CD4-positive, alpha-beta T cell treated with Interleukin-2 at 100 ng/mL for 4 hours (primary cell): ENCODE results near the gene SLC17A7.
"Not testable (repeated sequence)": the region's sequence is repeated elsewhere in the genome, so short reads cannot be mapped to it uniquely, and the experiment has no call there.

Experiments used
- DNase-seq: peaks from one replicate; pipeline ENCODE4 v3.0.0-alpha.2; 2020; ENCODE audit warnings: low spot score

The SLC17A7 gene

DNA sequence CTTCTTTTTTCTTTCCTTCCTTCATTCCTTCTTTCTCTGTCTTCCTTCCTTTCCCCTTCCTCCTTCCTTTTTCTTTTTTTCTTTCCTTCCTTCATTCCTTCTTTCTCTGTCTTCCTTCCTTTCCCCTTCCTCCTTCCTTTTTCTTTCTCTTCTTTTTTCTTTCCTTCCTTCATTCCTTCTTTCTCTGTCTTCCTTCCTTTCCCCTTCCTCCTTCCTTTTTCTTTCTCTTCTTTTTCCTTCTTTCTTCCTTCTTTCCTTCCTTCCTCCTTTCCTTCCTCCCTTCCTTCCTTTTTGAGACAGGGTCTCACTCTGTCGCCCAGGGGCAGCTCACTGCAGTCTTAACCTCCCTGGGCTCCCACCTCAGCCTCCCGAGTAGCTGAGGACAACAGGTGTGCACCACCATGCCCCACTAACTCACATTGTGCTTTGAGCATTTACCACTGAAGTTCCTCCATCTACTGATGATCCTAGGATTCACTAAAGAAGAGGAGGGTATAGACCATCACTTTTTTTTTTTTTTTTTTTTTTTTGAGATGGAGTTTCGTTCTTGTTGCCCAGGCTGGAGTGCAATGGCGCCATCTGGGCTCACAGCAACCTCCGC is 2.9 kb upstream of the SLC17A7 start:
- not testable (repeated sequence) for DNase-seq

DNA sequence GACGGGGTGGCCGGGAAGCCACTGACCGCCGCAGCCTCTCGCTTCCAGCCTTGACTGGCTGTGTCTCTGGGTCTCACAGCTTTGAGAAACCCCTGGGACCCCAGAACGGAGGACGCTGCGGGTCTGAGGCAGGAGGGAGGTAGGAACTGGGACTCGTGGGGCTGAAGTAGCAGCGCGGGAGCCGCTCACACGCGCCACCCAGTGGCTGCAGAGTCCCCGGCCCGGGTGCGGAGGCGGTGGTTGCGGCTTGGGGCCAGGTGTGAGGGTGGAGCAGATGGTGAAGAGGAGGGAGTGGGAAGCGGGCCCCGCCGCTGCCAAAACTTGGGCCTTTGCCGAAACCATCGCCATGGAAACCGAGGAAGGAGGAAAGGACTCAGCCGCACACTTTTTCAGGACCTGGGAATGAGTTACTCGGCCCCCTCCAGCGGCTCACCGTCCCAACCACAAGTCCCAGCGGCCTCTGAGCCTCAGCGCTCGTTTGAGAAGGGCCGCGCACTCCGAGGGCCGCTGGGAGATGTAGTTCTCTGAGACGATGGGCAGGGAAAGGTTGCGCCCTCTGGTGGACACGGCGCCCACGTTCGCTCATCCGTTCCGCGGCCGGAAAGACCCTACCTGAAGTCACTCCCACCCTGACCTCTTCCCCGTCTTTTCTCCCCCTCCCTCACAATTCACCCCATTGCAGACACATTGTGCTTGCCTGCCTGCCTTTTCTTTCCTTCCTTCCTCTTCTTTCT is 2.2 kb upstream of the SLC17A7 start:
- DNase-seq = peak; percentile 93

DNA sequence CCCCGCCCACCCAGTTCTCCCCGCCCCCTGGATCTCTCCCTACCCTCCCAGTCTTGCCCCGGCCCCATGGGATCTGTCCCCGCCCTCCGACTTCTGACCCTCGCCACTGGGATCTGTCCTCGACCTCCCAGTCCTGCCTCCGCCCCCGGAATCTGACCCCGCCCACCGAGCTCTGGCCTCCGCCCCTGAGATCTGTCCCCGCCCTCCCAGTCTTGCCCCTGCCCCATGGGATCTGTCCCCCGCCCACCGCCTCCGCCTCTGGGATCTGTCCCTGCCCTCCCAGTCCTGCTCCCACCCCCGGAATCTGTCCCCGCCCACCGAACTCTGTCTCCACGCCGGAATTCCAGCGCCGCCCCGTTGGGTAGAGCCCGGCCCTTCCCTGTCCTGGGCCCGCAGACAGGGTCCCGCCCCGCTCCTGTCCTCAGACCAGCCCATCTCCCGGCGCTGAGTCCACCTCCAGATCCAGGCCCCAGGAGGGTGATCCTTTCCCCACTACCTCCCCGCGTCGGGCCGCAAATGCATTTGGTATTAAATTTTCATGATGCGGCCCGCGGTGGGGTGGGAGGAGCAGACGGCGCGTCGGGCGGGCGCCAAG is 1.5 kb upstream of the SLC17A7 start:
- peak; percentile 37 for DNase-seq

DNA sequence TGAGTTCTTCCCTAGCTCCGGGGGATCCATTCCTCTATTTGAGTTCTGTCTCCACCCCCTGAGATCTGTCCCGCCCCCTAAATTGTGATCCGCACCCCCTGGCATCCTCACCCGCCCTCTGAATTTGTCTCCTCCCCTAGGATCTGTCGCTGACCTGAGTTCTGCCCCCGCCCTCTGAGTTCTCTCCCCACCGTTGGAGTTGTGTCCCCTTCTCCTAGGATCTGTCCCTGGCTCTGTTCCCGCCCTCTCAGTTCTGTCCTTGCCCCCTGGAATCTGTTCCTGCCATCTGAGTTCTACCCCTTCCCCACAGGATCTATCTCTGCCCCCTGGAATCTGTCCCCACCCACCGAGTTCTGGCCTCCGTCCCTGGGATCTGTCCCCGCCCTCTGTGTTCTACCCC is 1.0 kb upstream of the SLC17A7 start:
- no peak for DNase-seq

DNA sequence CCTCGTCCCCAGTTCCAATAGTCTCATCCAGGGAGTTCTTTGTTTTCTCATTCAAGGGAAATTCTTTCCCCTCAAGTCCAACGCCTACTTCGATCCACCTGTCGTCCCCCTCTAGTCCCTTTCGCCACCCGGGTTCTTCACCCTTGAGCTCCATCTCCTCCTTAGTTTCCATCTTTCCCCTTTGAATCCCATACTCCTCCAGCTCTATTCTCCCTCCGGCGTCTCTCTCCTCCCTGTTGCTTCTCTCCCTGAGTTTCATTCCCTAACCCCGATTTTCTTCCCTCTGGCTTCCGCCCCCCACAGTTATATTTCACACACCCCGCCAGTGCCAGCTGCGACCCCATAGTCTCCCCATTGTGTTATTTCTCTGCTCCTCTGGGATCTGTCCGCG is 628 bp upstream of the SLC17A7 start:
- no peak for DNase-seq

DNA sequence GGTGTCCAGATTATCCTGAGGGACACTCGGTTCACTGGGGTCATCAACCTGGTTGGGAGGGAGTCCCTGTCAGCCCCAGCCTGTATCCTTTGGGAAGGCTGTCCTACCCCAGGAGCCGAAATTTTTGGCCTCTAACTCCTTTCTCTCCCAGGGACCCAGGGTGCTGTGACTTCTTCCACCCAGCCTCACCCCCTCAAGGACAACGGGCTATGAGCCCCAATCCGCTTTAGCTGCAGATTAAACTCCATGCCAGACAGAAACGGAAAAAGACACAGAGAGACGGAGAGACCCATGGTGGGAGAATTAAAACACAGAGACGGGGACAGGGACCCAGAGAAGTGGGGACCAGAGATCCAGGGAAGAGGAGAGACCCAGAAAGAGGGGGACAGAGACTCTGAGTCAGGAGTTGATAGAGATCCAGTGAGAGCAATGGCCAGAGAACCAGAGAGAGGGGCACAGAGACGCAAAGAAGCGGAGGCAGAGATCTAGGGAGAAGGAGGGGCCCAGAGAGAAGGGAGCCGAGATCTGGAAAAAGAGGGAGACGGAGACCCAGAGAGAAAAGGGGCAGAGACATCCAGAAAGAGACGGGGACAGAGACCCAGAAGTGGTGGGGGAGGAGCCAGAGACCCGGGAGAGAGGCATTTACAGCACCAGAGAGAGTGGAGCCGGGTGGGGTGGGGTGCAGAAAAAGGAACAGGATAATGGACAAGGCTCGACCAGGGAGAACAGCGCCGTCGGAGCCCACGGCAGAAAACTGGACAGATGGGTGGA is 703 bp downstream of the SLC17A7 start:
- DNase-seq = no peak

DNA sequence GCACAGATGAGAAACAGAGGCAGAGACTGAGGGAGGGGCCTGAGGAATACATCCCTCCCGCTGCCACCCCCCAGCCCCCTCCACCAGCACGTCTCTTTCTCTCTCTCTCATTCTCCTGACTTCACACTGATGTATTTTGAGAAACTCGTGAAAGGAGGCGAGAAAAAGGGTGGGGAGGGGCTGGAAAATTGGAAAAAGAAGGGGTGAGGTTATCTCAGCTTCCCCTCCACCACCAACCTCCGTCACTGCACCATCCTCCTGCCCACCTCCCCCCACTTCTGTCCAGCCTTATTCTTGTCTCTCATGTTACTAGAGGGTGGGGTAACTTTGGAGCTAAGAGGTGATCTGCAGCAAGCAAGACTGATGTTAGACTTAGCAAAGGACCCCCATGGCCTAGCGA is 1.5 kb downstream of the SLC17A7 start:
- no peak for DNase-seq

DNA sequence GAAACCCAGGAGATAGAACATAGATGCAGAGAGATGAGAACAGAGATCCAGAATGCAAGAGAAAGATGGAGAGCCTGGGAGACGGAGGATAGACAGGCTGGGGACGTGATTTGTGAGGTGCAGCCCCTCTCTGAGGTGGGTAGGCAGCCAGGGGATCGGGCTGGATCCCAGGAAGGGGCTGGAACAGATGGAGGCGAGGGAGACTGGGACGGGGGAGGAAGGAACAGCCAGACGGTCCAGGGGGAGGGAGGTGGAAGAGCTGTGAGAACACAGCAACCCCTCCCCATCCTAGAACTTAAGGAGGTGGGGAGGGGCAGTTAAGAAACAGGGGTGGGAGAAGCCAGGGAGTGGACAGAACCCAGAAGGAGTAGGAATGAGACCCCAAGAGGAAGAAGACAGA is 3.1 kb downstream of the SLC17A7 start:
- DNase-seq = no peak

DNA sequence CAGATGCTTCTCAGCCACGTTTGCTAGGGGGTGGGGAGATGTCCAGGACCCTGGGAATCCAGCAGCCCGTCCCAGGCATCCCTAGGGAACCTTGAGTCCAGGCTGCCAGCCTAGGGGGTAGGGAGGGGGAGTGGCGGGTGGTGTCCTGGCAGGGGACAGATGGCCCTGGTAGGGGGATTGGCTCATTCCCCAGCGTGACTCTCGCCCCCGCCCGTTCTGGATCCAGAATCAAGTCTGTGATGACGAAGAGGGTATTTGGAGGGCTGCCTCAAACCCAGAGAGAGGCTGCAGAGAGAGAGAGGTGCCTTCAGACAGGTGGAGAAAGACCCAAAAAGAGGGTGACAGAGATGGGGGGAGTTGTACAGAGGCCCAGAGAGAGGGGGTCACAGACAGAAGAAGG is 4.1 kb downstream of the SLC17A7 start:
- no peak for DNase-seq

DNA sequence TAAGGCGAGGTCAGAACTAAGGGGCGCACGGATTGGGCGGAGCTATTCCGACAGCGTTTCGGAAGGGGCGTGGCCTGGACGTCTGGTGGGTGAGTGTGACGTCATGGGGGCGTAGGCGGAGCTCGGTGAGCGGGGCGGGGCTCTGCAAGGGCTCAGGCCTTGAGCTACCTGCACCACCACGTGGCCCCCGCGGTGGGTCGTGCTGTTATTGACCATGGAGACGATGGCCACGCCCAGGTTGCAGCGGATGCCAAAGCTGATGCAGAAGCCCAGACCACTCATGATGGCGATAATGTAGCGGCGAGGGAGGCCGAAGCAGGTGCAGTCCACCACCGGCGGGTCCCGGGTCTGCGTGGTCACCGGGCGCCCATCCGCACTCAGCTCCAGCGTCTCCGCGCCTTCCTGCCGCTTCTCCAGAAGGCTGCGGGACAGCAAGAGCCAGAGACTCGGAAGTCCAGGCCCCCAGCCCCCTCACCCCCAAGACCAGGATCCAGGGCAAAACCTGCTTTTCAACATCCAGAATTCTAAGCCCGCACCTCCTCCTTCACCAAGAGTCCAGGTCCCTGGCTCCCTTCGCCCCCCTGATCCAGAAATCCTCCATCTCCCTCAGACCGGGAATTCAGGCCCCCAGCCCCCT is 4.8 kb downstream of the SLC17A7 start:
- no peak for DNase-seq

DNA sequence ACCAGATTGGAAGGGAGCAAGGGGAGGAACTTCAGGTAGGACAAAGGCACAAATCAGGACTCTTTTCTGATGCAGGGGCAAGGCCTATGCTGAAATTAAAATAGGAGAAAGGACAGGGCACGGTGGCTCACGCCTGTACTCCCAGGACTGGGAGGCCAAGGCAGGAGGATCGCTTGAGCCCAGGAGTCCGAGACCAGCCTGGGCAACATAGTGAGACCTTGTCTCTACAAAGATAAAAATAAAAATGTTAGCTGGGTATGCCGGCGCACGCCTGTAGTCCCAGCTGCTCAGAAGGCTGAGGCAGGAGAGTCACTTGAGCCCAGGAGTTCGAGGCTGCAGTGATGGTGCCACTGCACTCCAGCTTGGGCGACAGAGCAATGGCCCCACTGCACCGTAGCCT is 5.7 kb downstream of the SLC17A7 start:
- DNase-seq = no peak

DNA sequence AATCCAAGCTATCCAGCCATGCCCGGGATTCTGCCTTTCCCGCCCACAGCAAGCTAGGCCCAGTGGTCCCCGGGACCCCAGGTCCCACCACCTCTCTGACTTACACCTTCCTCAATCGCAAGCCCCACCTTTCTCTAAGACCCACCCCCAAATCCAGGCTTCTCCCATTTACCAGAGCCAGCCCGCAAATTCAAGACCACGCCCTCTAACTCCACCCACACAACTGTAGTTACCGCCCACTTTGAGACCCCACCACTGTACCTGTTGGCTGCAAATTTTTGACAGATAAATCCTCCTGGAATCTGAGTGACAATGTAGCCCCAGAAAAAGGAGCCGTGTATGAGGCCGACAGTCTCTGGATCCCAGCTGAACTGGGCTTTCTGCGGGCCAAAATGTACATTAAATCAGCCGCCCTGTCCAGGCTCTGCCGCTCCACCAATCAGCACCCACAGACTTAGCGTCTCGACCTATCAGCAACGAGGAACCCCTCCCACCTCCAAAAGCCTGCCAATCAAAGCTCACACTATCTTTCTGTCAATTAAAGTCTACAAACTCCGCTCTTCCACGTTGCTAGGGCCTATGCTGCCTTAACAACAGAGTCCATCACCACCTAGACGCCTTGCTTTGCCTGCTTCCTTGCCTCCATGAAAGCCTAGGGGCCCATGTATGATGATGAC is 6.3 kb downstream of the SLC17A7 start:
- no peak for DNase-seq

DNA sequence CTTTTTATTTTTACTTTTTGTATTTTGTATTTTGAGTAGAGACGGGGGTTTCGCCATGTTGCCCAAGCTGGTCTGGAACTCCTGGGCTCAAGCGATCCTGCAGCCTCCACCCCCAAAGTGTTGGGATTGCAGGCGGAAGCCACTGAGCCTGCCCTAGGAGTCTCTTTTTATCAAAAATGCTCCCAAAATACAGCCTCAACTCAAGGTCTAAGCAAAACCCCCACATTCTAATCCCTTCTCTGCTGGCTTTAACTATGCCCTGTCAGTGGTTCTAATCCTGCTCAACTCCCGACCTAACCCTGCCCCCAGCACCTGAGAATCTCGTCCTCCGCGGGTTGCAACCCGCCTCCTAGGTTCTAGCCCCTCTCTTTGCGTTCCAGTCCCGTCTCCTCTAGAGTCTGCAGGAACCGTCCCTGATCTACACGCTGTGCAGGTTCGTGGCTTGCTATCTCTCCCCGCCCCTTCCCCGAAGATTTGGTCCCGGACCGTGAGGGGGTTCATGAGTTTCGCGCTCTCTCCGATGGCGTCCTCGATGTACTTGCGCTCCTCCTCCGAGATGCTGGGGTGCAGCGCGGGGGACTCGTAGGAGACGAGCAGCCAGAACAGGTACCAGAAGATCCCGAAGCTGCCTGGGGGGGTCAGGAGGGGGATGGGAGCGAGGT is 8.0 kb downstream of the SLC17A7 start:
- DNase-seq = no peak

DNA sequence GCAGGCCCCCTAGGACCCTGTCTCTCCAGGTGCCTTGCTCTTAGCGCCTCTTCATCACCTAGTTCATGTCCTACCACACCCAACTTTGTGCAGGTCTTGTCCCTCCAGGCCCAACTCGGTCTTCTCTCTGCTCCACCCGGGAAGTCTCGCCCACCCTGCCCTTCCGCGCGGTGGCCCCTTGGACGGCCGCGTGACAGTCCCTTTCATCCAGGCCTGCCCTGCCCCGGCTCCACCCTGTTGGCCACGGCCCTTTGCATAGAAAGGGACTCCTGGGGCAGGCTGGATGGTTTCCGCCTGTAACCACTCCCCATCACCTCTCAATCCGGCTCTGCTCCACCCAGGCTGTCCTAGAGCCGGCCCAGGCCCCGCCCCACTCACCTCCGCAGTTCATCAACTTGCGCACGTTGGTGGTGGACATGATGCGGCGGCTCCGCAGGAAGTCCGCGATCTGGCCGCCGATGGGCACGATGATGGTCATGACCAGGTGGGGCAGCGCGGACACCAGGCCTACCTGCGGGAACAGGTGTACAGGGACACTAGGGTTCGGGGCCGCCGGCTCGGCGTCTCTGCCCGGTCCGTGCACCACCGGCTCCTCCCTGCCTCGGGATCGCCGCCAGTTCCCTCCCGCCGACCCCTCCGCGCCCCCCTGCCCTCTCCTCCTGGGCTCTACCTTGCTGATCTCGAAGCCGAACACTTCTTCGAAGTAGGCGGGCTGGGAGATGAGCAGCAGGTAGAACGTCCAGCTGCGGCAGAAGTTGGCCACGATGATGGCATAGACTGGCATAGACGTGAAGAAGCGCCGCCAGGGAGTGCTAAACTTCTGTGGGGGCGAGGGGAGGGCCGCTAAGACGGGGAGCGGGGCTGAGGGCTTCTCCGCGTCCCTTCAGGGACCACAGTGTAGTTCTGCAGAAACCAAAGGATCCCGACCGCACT is 8.9 kb downstream of the SLC17A7 start:
- no peak for DNase-seq

DNA sequence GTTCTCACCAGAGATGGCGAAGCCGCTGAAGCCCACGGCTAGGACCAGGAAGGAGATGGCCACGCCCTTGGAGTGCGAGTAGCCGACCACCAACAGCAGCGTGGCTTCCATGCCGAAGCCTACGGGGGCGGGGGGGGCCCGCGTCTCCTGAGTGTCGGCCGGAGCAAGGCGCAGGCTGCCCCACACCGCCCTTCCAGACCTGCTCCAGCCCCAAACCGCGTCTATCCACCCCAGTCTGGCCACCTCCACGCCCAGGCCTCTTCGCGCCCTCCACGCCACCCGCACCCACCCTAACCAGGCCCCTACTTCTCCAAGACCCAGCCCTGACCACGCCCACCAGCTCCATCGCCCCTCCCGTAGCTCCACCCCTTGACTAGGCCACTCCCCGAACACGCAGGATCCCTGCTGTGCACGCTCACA is 10.0 kb downstream of the SLC17A7 start:
- no peak for DNase-seq

DNA sequence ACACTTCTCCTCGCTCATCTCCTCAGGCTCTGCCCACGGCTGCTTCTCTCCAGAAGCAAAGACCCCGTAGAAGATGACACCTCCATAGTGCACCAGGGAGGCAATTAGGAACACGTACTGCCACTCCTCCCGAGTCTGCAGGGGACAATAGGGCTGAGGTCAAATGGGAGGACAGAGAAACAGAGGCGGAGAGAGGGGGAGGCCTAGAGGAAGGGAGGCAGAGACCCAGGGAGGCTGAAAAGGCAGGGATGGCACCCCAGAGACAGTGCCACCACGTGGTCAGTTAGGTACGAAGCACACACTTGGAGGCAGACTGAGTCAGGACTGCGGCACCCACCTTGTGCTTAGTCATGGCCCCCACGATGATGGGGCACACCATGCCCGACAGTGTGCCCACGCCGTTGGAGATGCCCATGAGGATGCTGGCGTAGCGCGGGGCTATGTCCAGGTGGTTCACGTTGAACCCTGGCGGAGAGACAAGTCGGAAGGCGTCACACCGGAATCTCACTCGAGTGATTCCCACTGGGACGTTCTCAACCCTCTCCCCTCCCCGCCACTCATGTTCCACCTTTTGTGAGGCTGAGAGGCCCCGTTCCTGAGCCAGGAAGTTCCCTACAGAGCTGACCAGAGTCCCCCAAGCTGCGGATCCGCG is 10.5 kb downstream of the SLC17A7 start:
- DNase-seq = no peak

DNA sequence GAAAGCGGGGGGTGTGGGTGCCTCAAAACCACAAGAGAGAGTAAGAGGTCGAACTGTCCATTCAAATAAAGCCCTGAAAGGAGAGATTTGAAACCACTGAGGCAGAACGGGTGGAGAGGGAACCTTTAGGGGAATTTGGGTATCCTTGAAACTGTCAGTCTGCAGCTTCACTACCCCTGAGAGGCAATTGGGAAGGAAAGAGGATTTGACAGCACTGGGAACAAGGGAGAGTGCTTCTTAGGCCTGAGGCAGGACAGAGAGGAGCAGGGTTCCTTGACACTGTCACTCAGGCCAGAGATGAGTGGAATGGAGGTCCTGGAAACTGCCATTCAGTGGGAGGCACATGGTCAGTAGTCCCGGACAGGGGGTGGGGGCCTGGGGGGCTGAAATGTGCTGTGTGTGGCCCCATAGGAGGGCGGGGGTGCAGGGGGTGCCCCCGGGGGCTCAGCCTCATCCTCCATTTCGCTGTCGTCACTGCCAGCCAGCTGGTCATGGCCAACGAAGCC is 11.1 kb downstream of the SLC17A7 start:
- DNase-seq = no peak

DNA sequence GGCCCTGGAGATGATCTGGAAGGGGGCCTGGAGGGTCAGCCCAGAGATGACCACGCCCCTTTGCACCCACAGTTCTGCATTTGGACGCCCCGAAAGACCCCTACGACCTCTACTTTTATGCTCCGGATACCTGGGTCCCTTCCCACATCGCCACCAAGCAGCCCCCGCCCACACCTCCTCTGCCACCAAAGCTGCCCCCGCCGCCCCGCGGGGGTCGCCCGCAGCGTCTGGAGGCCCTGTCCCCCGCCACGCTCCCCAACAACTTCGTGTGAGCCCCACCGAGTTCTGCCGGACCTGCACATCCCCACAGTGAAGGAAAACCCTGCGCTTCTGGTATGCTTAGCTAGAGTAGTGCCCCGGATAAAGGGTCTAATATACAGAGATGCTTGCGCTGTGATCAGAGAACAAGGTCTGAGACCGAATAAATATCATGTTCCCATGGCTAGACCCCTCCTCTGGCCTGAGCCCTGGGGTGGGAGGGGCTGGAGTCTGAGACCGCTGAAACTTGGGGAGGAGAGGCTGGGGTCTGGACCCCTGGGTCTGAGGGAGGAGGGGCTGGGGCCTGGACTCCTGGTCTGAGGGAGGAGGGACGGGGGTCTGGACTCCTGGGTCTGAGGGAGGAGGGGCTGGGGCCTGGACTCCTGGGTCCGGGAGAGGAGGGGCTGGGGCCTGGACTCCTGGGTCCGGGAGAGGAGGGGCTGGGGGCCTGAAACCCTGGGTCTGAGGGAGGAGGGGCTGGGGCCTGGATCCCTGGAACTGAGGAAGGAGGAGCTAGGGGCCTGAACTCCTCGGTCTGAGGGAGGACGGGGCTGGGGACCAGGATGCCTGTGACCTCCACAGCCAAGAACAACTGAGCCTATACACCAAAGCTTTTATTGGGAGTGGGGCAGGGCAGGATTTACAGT is 12.5 kb downstream of the SLC17A7 start:
- no peak for DNase-seq
